Nephron (organoid): ENCODE data around the gene TSPAN31.

Experiments
- H3K27ac Mint-ChIP-seq, 3 experiments: 2 replicates each; pipeline ENCODE4 v1.8.0; 2020; ENCODE audit warnings: mixed read lengths in 3 of 3, mild to moderate bottlenecking in 2 of 3, moderate library complexity in 1 of 3
- H3K27me3 Mint-ChIP-seq: 2 replicates; pipeline ENCODE4 v1.8.0; 2021; ENCODE audit warnings: low read depth, mild to moderate bottlenecking, moderate library complexity, mixed read lengths
- H3K36me3 Mint-ChIP-seq: 2 replicates; pipeline ENCODE4 v1.8.0; 2020; ENCODE audit warnings: low read depth, mixed read lengths
- H3K4me1 Mint-ChIP-seq: 2 replicates; pipeline ENCODE4 v1.8.0; 2020; ENCODE audit warnings: mixed read lengths
- H3K4me3 Mint-ChIP-seq, 3 experiments: 2 replicates each; pipeline ENCODE4 v1.8.0; 2020; ENCODE audit warnings: mild to moderate bottlenecking in 3 of 3, mixed read lengths in 3 of 3, moderate library complexity in 2 of 3
- H3K9me3 Mint-ChIP-seq: 2 replicates; pipeline ENCODE4 v1.8.0; 2020; ENCODE audit warnings: mixed read lengths
- CTCF ChIP-seq, 3 experiments: fragments of 200-600 bp; sonication (generic); IDR thresholded peaks; one replicate each; pipeline ENCODE4 v1.5.0; 2021; ENCODE audit warnings: antibody characterized with exemption in 3 of 3; ENCODE audit not compliant: unreplicated experiment in 3 of 3

TSPAN31 gene

DNA sequence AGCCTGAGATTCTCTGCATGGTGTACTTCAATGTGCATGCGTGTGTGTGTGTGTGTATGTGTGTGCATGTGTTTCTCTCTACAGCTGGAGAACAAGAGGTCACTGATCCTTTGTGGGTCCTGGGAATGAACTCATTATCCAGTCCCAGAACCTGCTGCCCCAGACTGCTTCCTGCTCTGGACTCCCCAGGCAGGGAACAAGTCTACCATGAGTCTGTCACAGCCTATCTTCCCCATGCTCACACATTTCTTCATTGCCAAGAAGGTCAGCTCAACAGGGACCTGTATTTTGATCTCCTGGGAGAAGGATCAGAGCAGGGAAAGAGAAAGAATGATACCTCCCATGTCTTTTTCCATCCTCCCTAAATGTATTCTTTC is 3.4 kb upstream of the TSPAN31 start:
- Mint-ChIP-seq H3K9me3 (no peaks in the 10 kb centered on the region), H3K36me3 (peaks cover 9% of the 10 kb centered on the region), H3K27me3 (peaks cover 53% of the 10 kb centered on the region), H3K4me1 (peaks cover 28% of the 10 kb centered on the region), H3K4me3 (peak overlapping the region in 2 of 3 experiments; percentile 31 to 58), H3K27ac (no peak overlapping the region)
- TF ChIP-seq CTCF (IDR thresholded peaks at IDR 0.05; ENCODE audit: unreplicated experiment in 3 of 3) = no peak

GRCh38 chr12:57741844-57742738 is 2.7 kb upstream of the TSPAN31 start:
- peaks cover 46% of the 10 kb centered on the region for H3K27me3 Mint-ChIP-seq
- H3K4me1 Mint-ChIP-seq = peaks cover 23% of the 10 kb centered on the region
- H3K27ac Mint-ChIP-seq = no peak overlapping the region
- TF ChIP-seq CTCF (IDR thresholded peaks at IDR 0.05; ENCODE audit: unreplicated experiment in 3 of 3) = no peak
- H3K4me3 Mint-ChIP-seq = peak overlapping the region in 2 of 3 experiments; percentile 31 to 58
- no peaks in the 10 kb centered on the region for H3K9me3 Mint-ChIP-seq
- H3K36me3 Mint-ChIP-seq = peaks cover 16% of the 10 kb centered on the region

DNA sequence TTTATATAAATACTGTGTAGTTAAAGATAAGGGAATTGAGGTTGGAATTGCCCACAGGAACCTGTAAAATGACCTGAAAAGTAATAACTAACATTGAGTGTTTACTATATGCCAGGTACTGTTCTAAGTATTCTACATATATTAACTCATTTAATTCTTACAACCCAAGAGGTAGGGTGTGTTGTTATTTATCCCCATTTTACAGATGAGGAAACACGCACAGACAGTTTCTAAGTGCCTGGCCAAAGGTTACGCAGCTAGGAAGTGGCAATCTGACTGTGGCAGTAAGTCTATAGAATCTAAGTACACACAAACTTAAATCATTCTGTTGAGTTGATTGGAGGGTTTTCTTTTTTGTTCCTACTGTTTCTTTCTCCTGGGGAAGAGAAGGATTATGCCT is 1.1 kb upstream of the TSPAN31 start:
- peaks cover 39% of the 10 kb centered on the region for H3K27me3 Mint-ChIP-seq
- peaks cover 29% of the 10 kb centered on the region for H3K36me3 Mint-ChIP-seq
- H3K27ac Mint-ChIP-seq = peak overlapping the region in 1 of 3 experiments; percentile 94
- no peak for TF ChIP-seq CTCF (IDR thresholded peaks at IDR 0.05; ENCODE audit: unreplicated experiment in 3 of 3)
- peak overlapping the region; percentile 87 to 89 (median 88) for H3K4me3 Mint-ChIP-seq
- peaks cover 22% of the 10 kb centered on the region for H3K4me1 Mint-ChIP-seq
- H3K9me3 Mint-ChIP-seq = no peaks in the 10 kb centered on the region

DNA sequence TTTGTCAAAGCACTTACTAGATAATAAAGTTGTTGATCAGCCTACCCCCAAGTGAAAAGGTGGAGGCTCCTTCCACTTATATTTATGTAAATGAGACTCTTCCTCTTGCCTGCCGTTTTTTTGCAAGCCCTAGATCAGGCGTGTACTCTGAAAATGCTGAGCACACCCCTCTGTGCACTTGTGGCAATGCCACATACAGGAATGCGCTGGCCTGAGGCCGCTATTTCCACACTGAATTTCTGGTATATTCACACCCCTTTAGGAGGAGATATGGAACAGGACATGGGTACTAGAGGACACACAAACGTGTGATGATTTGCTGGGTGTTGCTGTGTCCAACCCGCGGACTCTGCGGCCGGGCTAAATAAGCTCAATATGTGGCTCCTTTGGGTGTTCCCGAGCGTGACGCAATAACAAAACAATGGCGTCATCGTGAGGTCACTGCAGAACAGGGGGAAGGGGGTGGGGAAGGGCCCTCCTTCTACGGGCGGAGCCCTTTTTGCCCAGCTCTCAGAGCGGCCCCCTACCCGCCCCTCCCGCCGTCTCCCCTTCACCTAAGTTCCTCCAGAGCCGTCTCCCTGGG is 554 bp upstream of the TSPAN31 start:
- peaks cover 17% of the 10 kb centered on the region for H3K4me1 Mint-ChIP-seq
- H3K27me3 Mint-ChIP-seq = peaks cover 34% of the 10 kb centered on the region

GRCh38 chr12:57745485-57745881 is 644 bp downstream of the TSPAN31 start:
- Mint-ChIP-seq H3K27ac (peak overlapping the region; percentile 90 to 98 (median 94)), H3K9me3 (no peaks in the 10 kb centered on the region), H3K4me3 (peak overlapping the region; percentile 87 to 89 (median 88)), H3K4me1 (peaks cover 14% of the 10 kb centered on the region), H3K27me3 (peaks cover 22% of the 10 kb centered on the region), H3K36me3 (peaks cover 42% of the 10 kb centered on the region)
- no peak for TF ChIP-seq CTCF (IDR thresholded peaks at IDR 0.05; ENCODE audit: unreplicated experiment in 3 of 3)

More for the DNA sequence above, 554 bp upstream of the TSPAN31 start:
- Mint-ChIP-seq H3K9me3 (no peaks in the 10 kb centered on the region), H3K4me3 (peak overlapping the region; percentile 87 to 89 (median 88)), H3K36me3 (peaks cover 34% of the 10 kb centered on the region), H3K27ac (peak overlapping the region; percentile 90 to 98 (median 94))
- TF ChIP-seq CTCF (IDR thresholded peaks at IDR 0.05; ENCODE audit: unreplicated experiment in 3 of 3) = no peak
